Measurements from ENCODE around the gene KDM4B. TPM values are rescaled to one million over a fixed set of nuclear protein-coding genes. Genes with fewer than 3 reads are reported as not detected.

KDM4B gene
- total and polyA plus RNA-seq, 9 donors, result 5.2 to 62.9 (median 46.4) TPM

DNA sequence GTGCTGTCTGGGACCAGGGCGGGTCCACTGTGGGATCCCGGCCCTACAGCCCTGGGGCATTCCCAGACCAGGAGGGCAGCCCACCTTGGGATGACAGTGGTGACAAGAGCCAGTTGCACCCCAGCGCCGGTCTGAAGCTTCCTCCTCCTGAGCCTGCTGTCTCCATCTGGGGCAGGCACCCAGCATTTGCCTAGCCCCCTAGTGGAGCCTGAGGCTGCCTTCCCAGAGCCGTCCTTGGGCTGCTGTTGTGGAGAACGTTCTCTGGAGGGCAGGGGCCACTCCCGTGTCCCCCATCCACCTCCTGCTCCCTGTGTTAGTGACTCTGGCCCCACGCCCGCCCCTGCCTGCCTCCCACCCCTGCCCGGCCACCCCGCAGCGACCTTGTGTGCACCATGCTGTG is 148.5 kb downstream of the KDM4B start:
- no peaks in the 10 kb centered on the region for H3K36me3 ChIP-seq

DNA sequence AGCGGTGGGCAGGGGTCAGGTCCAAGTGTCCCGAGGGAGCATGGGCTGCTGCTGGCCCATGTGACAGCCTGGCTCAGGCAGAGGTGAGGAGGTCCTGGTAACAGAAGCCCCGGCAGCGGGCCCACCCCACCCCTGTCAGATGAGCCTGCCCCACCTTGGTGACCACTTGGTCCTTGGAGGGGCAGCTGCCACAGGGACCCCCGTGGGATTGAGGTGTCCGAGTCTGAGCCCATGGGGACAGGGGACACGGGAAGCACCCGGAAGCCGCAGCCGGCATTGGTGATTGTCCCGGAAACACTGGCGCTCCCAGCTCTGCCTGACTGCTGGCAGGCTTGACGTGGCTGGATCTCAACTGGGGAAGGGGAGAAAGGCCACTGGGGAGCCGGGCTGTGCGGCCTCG is 149.1 kb downstream of the KDM4B start:
- Histone ChIP-seq H3K9me3 (no peaks in the 10 kb centered on the region), H3K27me3 (no peaks in the 10 kb centered on the region), H3K4me3 (no peak overlapping the region), H3K27ac (no peak overlapping the region), H3K36me3 (no peaks in the 10 kb centered on the region), H3K4me1 (ENCODE audit: insufficient read depth) (no peaks in the 10 kb centered on the region)
- TF ChIP-seq EP300 (IDR thresholded peaks at IDR 0.05) (no peak), POLR2A (IDR thresholded peaks at IDR 0.05) (no peak)
- TF ChIP-seq, protein P1, sequence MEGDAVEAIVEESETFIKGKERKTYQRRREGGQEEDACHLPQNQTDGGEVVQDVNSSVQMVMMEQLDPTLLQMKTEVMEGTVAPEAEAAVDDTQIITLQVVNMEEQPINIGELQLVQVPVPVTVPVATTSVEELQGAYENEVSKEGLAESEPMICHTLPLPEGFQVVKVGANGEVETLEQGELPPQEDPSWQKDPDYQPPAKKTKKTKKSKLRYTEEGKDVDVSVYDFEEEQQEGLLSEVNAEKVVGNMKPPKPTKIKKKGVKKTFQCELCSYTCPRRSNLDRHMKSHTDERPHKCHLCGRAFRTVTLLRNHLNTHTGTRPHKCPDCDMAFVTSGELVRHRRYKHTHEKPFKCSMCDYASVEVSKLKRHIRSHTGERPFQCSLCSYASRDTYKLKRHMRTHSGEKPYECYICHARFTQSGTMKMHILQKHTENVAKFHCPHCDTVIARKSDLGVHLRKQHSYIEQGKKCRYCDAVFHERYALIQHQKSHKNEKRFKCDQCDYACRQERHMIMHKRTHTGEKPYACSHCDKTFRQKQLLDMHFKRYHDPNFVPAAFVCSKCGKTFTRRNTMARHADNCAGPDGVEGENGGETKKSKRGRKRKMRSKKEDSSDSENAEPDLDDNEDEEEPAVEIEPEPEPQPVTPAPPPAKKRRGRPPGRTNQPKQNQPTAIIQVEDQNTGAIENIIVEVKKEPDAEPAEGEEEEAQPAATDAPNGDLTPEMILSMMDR (IDR thresholded peaks at IDR 0.05), result no peak
- intact Hi-C loops (cut with DNase I), result no loop called here
- no peak for DNase-seq
- WGBS, 3 donors, result 89 to 93% (median 91%) methylated on average over 15 to 16 of the region's 16 CpGs

More for the DNA sequence above, 148.5 kb downstream of the KDM4B start:
- H3K27ac ChIP-seq, result no peak overlapping the region
- H3K4me3 ChIP-seq, result no peak overlapping the region
- intact Hi-C loops (cut with DNase I), result no loop called here
- 87 to 94% (median 90%) methylated on average over 10 to 12 of the region's 12 CpGs for WGBS, 3 donors
- H3K27me3 ChIP-seq, result no peaks in the 10 kb centered on the region
- no peaks in the 10 kb centered on the region for H3K9me3 ChIP-seq
- no peaks in the 10 kb centered on the region for H3K4me1 ChIP-seq (ENCODE audit: insufficient read depth)
- no peak for DNase-seq
- TF ChIP-seq POLR2A (IDR thresholded peaks at IDR 0.05) (no peak), EP300 (IDR thresholded peaks at IDR 0.05) (no peak)
- TF ChIP-seq, protein P1 (IDR thresholded peaks at IDR 0.05), result no peak

DNA sequence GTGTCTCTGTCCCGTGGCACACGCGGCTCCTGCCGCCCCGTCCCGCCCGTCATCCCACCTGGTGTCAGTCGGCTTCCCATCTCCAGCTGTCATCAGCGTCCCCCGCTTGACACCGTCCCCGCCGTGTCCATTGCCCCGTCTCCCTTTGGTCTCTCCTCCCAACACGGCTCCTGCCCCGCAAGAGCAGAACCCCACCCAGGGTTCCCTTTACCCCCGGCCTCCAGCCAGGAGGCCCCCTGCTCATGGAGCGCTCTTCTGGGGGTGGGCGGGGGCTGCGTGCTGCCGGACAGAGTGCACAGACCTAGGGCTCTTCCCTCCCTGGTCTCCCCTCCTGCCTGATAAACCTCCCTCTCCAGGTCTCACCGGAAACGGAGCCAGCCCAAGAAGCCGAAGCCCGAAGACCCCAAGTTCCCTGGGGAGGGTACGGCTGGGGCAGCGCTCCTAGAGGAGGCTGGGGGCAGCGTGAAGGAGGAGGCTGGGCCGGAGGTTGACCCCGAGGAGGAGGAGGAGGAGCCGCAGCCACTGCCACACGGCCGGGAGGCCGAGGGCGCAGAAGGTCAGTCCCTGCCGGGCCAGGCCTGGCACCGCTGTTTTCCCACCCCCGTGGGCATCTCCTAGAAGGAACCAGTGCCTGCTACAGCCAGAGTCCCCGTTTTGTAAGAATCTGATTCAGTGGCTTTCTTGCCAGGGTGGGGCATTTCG is 150.5 kb downstream of the KDM4B start:
- TF ChIP-seq EP300 (IDR thresholded peaks at IDR 0.05) (no peak), POLR2A (IDR thresholded peaks at IDR 0.05) (no peak)
- TF ChIP-seq, protein P1 (IDR thresholded peaks at IDR 0.05), result no peak
- H3K9me3 ChIP-seq, result no peaks in the 10 kb centered on the region
- H3K27me3 ChIP-seq, result no peaks in the 10 kb centered on the region
- H3K27ac ChIP-seq, result no peak overlapping the region
- no peak overlapping the region for H3K4me3 ChIP-seq
- intact Hi-C loops (cut with DNase I), result no loop called here
- no peaks in the 10 kb centered on the region for H3K36me3 ChIP-seq
- DNase-seq, result no peak
- H3K4me1 ChIP-seq (ENCODE audit: insufficient read depth), result no peaks in the 10 kb centered on the region
- 84 to 93% (median 85%) methylated on average over 40 of the region's 40 CpGs for WGBS, 3 donors

DNA sequence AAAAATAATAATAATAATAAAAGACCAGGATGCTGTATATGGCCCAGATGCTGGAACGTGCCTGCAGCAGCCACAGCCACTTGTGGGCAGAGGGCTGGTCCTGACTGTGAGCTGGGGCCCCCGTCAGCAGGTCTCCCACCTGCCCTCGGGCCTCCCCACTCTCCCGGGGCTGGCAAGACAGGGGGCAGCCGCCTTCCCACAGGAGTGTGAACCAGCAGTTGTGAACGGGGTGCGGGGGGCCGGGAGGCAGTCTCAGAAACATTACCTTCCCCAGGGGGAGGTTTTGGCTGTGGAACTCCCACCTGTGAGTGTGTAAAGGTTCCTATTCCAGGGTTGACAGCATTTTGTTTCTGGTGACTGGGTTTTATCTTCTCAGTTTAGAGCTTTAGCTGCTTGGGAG is 151.4 kb downstream of the KDM4B start:
- Histone ChIP-seq H3K4me3 (no peak overlapping the region), H3K4me1 (ENCODE audit: insufficient read depth) (peaks cover 3% of the 10 kb centered on the region), H3K27me3 (no peaks in the 10 kb centered on the region), H3K9me3 (no peaks in the 10 kb centered on the region), H3K27ac (no peak overlapping the region), H3K36me3 (no peaks in the 10 kb centered on the region)
- no peak for DNase-seq
- 78 to 96% (median 87%) methylated on average over 8 of the region's 8 CpGs for whole genome bisulfite sequencing, 3 donors
- intact Hi-C loops (cut with DNase I), result no loop called here
- TF ChIP-seq POLR2A (IDR thresholded peaks at IDR 0.05), result no peak
- TF ChIP-seq, protein P1 (IDR thresholded peaks at IDR 0.05), result no peak
- TF ChIP-seq EP300 (IDR thresholded peaks at IDR 0.05), result no peak
